Skin of body (tissue), 2 donors: Measurements from ENCODE around the gene GALNT17. TPM values are rescaled to one million over a fixed set of nuclear protein-coding genes. Genes with fewer than 3 reads are reported as not detected.
A peak's percentile ranks its signal among the peaks of the same experiment; 100 is the strongest.
"Not testable (repeated sequence)": the region's sequence is repeated elsewhere in the genome, so short reads cannot be mapped to it uniquely, and the experiment has no call there.

Source experiments
- DNase-seq: peaks from one replicate; lab custom pipeline; 2025; lab: John Stamatoyannopoulos, UW
- total RNA-seq: library from RNA; depleted of rRNA; stranded (reverse); fragments of >200 nt; gene quantifications from one replicate; pipeline ENCODE4 v1.2.3, GENCODE V29; 2014

Gene GALNT17
- total RNA-seq, 1 donor from 2014 or later = 6.3 TPM

DNA sequence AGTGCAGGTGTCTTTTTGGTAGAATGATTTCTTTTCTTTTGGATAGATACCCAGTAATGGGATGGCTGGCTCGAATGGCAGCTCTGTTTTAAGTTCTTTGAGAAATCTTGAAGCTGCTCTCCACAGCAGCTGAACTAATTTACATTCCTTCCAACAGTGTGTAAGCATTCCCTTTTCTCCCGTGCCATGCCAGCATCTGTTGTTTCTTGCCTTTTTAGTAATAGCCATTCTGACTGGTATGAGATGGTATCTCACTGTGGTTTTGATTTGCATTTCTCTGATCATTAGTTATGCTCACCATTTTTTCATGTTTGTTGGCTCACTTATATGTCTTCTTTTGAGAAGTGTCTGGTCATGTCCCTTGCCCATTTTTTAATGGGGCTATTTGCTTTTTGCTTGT lies 486.3 kb downstream of the GALNT17 start:
- DNase-seq = no peak

DNA sequence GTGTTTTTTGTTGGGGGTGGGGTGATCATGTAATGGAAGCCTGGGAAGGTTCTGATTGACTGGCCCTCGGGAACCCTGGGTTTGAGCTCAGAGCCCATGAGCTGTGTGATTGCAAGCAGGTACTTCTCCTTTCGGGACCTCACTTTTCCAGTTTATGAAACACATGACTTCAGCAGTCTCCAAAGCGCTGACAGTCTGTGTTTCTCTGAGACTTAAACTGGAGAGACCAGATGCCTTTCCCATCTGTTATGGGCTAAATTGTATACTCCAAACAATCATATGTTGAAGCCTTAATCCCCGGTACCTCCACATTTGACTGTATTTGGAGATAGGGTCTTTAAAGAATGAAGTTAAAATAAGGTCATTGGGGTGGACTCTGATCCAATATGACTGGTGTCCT lies 493.6 kb downstream of the GALNT17 start:
- no peak for DNase-seq

DNA sequence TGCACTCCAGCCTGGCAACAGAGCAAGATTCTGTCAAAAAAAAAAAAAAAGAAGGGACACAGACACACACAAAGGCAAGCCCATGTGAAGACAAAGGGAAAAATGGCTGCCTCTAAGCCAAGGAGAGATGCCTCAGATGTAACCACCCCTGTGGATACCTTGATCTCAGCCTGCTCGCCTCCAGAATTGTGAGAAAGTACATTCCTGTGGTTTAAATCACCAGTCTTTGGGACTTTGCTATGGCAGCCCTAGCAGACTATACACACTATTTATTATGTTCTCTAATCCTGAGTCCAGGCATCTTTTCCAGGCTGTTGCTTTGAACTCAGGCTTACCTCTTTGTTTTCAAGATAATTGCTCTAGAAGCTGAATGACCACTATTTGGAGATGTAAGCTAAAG lies 494.3 kb downstream of the GALNT17 start:
- DNase-seq = no peak

DNA sequence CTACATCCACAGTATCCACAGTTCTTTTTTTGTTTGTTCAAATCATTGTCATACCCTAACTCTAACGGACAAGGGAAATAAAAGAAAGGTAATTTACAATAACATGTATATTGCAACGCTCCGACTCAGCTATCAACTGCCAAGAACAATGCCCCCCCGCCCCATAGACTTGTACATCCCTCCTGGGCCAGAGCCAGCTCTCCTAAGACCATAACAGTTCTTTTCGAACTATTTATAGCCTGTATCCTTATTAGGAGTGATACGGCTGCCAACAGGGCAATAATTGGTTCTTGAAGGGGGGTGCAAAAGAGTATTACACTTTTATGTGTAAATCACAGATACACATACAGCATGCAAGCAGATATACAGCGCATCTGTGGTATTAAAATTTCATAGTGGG lies 495.7 kb downstream of the GALNT17 start:
- no peak for DNase-seq

DNA sequence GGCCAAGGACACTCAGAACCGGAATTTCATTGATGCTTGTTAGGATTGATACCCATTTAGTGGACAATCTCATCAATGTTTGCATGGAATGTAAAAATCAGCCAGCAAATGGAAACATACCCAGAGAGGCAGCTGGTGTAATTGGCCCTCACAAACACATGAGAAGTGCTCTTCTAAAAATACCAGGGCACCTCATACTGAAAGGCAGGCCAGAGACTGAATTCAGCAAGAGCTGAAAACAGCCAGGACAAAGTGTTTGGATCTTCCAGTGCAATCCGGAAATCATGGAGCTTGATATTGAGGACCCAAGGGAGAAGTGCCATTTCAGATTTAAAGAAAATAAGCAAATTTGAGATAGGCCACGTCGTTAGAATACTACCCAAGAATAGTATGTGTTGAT lies 498.6 kb downstream of the GALNT17 start:
- DNase-seq = no peak

DNA sequence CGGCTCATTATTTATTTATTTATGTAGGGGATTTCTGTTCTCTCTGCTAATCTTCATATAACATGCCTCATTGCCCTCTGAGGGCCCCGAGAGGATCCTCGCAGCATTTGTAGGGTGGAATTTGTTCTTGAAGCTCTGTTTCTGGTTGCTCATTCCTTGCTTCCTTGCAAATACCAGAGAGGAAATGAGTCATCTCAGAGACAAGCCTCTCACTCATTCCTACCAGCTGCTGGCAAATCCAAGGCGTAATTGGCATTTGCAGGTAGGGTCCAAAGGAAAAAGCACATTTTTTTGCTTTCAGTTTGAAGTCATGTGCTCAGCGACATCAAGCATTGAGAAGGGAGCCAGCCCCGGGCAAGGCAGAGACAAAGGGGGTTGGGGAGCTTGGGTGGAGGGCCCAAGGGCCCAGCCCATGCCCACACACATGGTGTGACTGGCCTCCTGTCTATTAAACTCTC lies 501.6 kb downstream of the GALNT17 start:
- peak; percentile 67 for DNase-seq

DNA sequence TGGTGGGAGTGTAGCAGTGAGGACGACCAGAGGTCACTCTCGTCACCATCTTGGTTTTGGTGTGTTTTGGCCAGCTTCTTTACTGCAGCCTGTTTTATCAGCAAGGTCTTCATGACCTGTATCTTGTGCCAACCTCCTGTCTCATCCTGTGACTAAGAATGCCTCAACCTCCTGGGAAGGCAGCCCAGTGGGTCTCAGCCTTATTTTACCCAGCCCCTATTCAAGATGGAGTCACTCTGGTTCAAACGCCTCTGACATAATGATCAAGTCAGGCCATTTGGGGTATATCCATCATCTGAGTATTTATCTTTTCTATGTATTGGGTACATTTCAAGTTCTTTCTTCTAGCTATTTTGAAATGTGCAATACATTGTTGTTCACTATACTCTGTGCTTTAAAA lies 503.9 kb downstream of the GALNT17 start:
- not testable (repeated sequence) for DNase-seq

DNA sequence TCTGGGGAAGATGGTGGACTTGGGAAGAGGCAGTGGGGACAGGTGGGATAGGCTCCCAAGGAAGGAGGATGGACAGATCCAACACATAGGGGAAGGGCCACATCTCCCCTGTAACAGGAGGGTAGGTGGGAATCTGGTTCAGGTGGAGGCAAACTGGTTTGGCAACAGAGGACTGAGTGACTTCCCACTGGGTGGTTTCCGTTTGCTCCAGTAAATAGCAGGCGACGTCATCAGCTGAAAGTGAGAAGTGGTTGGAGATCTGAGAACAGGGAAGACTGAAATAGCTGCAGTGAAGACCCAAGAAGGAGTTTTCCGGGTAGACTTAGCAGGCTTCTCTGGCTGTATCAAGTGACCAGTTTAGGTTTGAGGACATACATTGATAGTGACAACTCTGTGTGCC lies 504.4 kb downstream of the GALNT17 start:
- no peak for DNase-seq

DNA sequence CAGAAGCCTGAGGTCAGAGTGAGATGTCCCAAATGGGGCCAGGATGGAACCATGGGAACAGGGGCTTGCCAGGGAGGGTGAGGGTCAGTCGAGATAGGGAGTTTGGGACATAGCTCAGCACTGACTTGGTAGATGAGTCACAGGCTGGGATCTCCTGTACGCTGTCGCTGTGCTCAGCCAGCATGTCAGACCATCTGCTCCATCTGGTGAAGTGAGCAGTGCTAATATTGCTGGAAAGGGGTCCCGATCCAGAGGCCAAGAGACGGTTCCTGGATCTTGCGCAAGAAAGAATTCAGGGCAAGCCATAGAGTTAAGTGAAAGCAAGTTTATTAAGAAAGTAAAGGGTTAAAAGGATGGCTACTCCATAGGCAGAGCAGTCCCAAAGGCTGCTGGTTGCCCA lies 505.6 kb downstream of the GALNT17 start:
- DNase-seq = no peak

DNA sequence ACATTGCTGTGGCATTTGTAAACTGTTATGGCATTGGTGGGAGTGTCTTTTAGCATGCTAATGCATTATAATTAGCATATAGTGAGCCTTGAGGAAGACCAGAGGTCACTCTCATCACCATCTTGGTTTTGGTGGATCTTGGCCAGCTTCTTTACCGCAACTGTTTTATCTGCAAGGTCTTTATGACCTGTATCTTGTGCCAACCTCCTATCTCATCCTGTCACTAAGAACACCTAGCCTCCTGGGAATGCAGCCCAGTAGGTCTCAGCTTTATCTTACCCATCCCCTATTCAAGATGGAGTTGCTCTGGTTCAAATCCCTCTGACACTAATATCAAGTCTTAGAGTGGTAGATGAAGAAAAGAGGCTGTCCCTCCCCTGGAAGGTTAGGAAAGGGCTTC lies 506.2 kb downstream of the GALNT17 start:
- DNase-seq = no peak

DNA sequence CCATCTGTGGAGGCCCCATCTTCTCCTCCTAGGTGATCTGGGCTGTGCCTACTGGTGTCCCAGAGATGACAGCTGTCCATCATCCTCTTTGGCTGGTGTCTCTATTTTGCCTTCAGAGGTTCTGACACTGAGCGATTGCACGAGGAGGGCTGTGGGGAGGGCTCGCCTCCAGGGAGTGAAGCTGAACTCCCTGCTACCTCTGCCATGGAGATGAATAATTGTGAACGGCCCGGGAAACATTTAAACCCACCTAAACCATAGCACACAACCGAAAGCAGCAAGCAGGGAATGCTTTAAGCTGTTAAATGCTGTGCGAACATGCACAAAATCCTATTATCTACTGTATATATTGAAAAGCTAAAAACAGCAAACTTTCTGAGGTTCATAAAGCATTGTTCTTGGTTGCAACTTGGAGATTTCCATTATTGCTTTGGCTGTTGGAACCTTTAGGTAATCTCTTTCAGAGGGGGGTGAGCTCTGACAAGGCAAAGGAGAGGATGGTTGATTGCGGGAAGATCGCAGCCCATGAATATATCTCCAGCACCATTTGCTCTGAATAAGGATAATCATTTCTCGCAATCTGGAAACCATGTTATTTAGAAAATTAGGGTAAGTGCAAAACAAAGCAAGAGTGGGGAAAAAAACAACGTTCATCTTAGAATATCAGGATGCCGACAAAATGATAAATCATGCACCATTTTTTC lies 507.6 kb downstream of the GALNT17 start:
- no peak for DNase-seq

DNA sequence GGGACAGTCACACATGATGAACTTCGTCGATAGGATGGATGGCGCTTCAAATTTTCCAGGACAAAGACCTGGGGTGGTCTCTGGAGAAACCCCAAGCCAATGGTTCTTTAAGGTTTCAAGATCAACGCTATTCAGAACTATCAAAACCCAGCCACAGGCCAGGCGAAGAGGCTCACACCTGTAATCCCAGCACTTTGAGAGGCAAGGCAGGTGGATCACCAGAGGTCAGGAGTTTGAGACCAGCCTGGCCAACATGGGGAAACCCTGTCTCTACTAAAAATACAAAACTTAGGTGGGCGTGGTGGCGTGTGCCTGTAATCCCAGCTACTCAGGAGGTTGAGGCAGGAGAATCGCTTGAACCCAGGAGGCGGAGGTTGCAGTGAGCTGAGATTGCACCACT lies 511.1 kb downstream of the GALNT17 start:
- not testable (repeated sequence) for DNase-seq

DNA sequence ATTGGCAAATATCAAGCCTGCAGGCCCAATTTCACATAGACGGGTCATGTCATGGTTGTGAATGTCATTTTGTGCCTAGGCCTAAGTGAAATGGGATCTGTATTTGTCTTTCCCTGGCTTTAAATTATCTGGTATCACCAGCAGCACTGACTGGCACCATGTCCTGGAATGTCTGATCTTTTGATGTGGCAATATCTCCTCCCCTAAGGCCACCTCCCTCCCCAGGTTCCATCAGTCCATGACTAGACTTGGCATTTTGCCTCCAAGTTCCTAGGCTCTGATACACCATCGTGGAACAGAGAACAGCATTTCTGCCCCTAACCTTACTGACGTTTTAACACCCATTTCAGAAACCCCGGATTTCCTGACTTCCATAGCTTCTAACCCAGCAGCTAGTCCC lies 513.9 kb downstream of the GALNT17 start:
- DNase-seq = no peak

DNA sequence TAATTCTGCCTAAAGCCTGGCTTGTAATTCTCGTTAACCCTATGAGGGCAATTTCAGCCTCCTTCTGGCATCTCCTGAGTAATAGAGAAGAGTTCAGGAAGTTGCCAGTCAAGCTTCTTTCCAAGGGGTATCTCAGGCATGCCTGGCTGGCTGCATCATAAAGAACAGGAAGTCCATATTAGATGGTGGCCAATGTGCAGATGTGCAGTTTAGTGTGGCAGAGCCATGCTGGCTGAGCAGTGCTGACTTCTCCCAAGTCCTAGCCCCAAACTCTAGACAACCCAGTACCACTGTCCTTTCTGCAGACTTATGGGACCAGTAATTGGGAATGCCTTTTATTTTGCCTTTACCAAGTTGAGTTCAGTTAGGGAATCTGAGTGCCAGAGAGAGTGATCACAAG lies 517.9 kb downstream of the GALNT17 start:
- DNase-seq = no peak

DNA sequence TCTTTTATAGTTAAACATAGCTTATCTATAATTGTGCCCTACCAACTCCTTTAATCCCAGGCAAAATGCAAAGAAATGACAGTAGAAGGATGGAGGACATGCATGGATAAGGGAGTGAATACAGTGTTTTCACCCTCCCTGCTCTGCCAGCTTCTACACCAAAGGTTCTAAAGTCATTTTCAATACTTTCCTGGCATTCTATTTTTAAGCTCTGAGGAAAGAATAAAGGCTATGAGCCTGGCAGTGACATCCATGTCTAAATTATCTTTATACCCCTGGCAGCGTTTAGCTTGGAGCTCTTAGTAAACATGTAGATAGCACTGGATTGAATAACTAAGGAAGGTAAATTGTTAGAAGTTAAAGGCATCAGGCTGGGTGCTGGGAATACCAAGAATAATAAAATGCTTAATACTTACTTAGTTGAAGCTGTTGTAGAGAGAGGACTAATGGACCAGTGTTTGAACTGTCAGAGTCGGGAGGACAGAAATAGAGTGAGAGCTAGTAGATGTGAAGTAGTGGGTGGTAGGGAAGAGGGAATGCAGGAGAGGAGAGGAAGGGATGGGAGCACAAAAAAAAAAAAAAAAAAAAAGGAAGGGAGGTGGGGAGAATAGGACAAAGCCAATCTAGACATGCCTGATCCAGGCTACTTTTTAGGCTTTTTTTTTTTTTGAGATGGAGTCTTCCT lies 518.9 kb downstream of the GALNT17 start:
- no peak for DNase-seq

DNA sequence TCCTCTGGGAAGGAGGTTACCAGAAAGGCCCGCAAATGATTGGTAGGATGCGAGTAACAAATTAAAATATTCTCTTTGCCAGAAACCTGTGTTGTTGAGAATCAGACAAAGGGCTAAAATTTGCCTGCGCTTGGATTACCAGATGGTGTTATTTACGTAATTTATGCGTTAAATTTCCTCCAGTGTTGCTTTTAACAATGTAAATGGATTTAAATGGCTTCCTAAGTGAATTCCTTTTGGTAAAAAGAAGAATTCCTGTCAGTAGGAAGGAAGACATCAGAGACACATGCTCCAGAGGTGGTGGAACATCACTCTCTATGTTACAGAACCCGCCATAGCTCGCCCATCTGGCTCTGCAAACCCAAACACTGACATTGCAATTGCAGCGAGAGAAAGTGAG lies 520.6 kb downstream of the GALNT17 start:
- DNase-seq = no peak

DNA sequence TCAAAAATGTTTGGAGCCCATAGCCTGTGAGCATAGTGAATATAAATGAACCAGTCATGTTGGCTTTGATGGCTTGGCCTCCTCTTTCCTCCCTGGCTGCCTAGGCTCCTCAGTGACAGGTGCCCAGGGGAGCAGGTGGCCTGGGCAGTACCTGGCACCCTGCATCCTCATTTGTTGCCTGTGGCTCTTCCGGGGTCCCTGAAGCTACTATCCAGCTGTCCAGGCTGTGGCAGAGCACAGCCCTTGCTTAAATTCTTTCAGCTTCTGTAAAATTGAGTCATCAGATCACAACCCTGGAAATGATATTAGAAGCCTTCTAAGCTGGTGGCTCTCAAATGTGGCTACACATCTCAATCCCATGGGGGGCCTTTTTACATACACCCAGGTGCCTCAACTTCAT lies 525.4 kb downstream of the GALNT17 start:
- no peak for DNase-seq

DNA sequence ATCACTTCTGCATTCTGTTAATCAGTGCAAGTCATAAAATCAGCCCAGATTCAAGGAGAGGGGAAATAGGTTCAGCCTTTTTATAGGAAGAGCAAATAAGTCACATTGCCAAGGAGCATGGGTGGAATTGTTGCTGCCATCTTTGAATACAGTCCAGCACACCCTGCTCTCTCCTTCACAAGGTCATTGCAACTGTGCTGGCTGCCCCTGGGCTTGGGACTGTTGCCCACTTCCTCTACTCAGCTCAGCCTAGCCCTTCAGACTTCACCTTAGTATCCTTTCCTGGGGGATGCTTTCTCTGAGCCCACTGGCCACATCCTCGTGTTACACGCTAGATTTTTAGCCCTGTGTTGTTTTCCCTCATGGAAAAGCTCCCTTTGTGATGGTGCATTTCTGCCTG lies 527.7 kb downstream of the GALNT17 start:
- DNase-seq = no peak

DNA sequence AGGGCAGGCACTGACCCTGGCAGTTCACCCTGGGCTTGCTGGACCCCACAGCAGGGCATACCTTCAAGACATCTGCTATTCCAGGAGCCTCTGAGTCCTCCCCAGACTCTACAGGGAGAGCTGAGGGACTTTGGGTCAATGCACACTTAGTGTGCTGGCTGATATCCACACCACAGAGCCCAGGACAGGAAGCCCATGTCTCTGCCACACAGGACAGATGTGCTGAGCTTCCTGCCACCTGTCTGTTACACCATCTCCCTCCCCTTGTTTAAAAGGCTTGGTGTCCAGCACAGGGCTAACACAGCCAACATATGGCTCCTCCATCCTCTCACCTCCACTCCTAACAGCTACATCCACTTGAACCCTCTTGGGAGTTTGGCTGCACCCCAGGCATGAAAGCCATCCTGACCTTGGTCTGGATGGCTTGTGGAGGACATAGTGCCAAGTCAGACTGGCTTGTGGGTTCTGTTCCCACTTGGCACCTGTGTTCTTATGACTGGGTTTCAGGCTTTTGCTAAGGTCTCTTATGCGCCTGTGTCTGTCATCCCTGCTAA lies 529.8 kb downstream of the GALNT17 start:
- no peak for DNase-seq

DNA sequence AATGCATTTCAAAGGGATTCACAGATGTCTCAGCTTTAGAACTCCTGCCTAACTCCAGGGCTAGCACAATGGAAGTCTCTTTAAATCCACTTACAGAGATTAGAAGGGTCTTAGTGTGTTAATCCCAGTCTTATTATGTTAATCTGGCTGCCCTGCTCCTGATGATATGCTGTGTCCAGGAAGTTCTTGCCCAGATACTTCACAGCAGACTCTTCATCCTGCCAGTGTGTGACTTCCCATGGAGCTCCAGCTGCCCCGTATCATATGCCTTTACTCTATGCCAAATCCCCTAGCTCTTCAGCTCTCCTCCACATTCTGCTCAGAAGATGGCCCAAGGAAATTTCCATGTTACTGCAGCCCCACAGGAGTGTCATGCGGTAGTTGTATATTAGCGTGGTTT lies 533.8 kb downstream of the GALNT17 start:
- no peak for DNase-seq

DNA sequence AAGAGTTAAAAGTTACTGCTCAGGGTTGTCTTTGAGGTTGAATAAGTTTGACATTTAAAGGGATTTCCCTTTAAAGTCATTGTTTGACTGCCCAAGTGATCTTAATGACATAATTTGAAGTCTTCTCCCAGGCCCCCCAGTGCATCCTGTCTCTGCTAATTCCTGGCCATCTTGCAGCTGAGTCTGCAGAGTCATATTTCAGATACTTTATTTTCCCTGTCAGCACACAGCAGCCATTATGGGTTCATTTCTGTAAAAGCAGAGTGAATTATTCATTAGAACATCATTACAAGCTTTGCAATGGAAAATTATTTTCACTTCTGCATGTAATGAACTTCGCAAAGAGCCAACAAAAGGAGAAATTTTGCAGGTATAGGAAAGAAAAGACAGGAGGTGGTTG lies 536.6 kb downstream of the GALNT17 start:
- no peak for DNase-seq

DNA sequence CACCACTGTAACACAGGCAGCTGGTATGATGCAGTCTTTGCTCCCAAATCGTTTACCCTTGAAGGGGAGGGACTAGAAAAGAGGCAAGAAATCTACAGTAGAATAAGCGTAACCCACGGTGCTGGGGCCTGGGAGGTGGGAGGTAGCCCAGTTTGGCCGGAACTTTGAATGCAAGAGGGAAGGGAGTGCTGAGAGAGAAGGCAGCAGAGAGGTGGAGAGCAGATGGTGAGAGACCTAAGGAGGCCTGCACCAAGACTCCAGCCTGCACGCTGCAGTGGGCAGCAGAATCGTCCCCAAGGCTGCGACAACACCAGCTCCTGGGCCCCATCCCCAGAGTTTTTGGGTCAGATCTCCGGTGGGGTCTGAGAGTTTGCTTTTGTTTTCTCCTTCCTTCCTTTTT lies 547.5 kb downstream of the GALNT17 start:
- no peak for DNase-seq

DNA sequence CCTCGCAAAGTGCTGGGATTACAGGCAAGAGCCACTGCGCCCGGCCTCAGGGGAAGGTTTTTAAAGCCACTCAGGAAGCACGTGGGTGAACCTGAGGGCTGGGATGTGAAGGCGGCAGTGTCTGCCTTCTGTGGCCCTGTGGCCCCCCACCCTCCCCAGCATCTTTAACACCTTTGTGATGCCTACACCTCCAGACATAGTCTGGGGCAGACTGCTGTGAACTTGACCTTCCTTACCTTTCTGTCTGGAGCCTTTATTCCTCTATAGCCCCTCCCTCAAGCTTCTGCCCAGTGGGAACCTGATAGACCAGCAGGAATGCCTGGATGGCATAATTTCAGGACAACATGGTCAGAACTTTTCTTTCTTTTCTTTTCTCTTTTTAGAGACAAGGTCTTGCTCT lies 550.2 kb downstream of the GALNT17 start:
- no peak for DNase-seq
